ENCODE data around the gene CALM1.

The CALM1 gene

GRCh38 chr14:90405755-90406154 lies 8.9 kb downstream of the CALM1 start (continued):
- TF ChIP-seq ZNF571 (tag by site-specific recombination; IDR thresholded peaks at IDR 0.05) (no peak), ZNF266 (tag by site-specific recombination; IDR thresholded peaks at IDR 0.05; ENCODE audit: low read depth) (no peak), PRDM6 (tag by site-specific recombination; IDR thresholded peaks at IDR 0.05) (peak; percentile 96), ZNF148 (tag by site-specific recombination; IDR thresholded peaks at IDR 0.05; ENCODE audit: borderline replicate concordance) (no peak), ZNF114 (tag by site-specific recombination; IDR thresholded peaks at IDR 0.05) (no peak), TCF7L2 (IDR thresholded peaks at IDR 0.05; ENCODE audit: borderline replicate concordance, low read depth, low read length) (no peak), ZNF426 (tag by site-specific recombination; IDR thresholded peaks at IDR 0.05) (no peak), MYNN (tag by site-specific recombination; IDR thresholded peaks at IDR 0.05; ENCODE audit: borderline replicate concordance) (peak; percentile 86), ZNF121 (tag by site-specific recombination; IDR thresholded peaks at IDR 0.05) (no peak), ZFHX2 (tag by site-specific recombination; conservative IDR thresholded peaks at IDR 0.05) (no peak), REPIN1 (tag by site-specific recombination; IDR thresholded peaks at IDR 0.05; ENCODE audit: low read depth) (peak; percentile 79), MZF1 (tag by site-specific recombination; IDR thresholded peaks at IDR 0.05; ENCODE audit: borderline replicate concordance) (0 out of 2 replicates have a peak, but pooled peaks have one; percentile 43), ZNF24 (tag by site-specific recombination; IDR thresholded peaks at IDR 0.05) (peak; percentile 83), ZNF423 (tag by site-specific recombination; IDR thresholded peaks at IDR 0.05) (no peak), ZFP41 (tag by site-specific recombination; IDR thresholded peaks at IDR 0.05; ENCODE audit: borderline replicate concordance) (no peak), KLF1 (tag by site-specific recombination; IDR thresholded peaks at IDR 0.05) (no peak), SCRT1 (tag by site-specific recombination; IDR thresholded peaks at IDR 0.05; ENCODE audit: borderline replicate concordance) (no peak), ZNF76 (tag by site-specific recombination; IDR thresholded peaks at IDR 0.05; ENCODE audit: borderline replicate concordance, low read depth) (no peak), PATZ1 (tag by site-specific recombination; IDR thresholded peaks at IDR 0.05) (peak; percentile 88), KLF8 (tag by site-specific recombination; IDR thresholded peaks at IDR 0.05) (peak; percentile 81), ZNF692 (tag by site-specific recombination; IDR thresholded peaks at IDR 0.05) (0 out of 2 replicates have a peak, but pooled peaks have one; percentile 40), ZNF48 (tag by site-specific recombination; IDR thresholded peaks at IDR 0.05) (no peak), ZNF132 (tag by site-specific recombination; IDR thresholded peaks at IDR 0.05; ENCODE audit: borderline replicate concordance) (no peak), GLI4 (tag by site-specific recombination; IDR thresholded peaks at IDR 0.05) (no peak), ZNF501 (tag by site-specific recombination; IDR thresholded peaks at IDR 0.05) (no peak), ZNF174 (tag by site-specific recombination; IDR thresholded peaks at IDR 0.05) (no peak), ZNF2 (tag by site-specific recombination; IDR thresholded peaks at IDR 0.05) (peak; percentile 36), GLI2 (tag by site-specific recombination; IDR thresholded peaks at IDR 0.05; ENCODE audit: borderline replicate concordance, low read depth) (peak; percentile 78; the same call in 1 of the 2 replicates), ZNF214 (tag by site-specific recombination; IDR thresholded peaks at IDR 0.05; ENCODE audit: borderline replicate concordance) (no peak), ZNF19 (tag by site-specific recombination; IDR thresholded peaks at IDR 0.05; ENCODE audit: low read depth) (no peak), ZNF433 (tag by site-specific recombination; IDR thresholded peaks at IDR 0.05; ENCODE audit: low read depth) (no peak), ZNF416 (tag by site-specific recombination; IDR thresholded peaks at IDR 0.05) (no peak), ZNF561 (tag by site-specific recombination; IDR thresholded peaks at IDR 0.05; ENCODE audit: borderline replicate concordance) (peak; percentile 55; the same call in 1 of the 2 replicates)
- TF ChIP-seq, protein P1, sequence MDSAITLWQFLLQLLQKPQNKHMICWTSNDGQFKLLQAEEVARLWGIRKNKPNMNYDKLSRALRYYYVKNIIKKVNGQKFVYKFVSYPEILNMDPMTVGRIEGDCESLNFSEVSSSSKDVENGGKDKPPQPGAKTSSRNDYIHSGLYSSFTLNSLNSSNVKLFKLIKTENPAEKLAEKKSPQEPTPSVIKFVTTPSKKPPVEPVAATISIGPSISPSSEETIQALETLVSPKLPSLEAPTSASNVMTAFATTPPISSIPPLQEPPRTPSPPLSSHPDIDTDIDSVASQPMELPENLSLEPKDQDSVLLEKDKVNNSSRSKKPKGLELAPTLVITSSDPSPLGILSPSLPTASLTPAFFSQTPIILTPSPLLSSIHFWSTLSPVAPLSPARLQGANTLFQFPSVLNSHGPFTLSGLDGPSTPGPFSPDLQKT (IDR thresholded peaks at IDR 0.05; ENCODE audit: borderline replicate concordance, low read depth, low read length): no peak

All from HEK293 (cell line).